Left lung (tissue), 10 donors: ENCODE data around the gene SKA3. TPM values are rescaled to one million over a fixed set of nuclear protein-coding genes. Genes with fewer than 3 reads are reported as not detected.
A peak's percentile ranks its signal among the peaks of the same experiment; 100 is the strongest.
"Not testable (repeated sequence)": the region's sequence is repeated elsewhere in the genome, so short reads cannot be mapped to it uniquely, and the experiment has no call there.

ENCODE experiments used
- ATAC-seq: fragments of 200-7000 bp; cut with Tn5 transposase; one replicate; pipeline ENCODE4 v1.9.1; 2020; ENCODE audit warnings: moderate library complexity
- DNase-seq, 4 donors: peaks; one replicate each; pipeline ENCODE4 v3.0.0-alpha.2; 2013 to 2020
- H3K27ac ChIP-seq, 2 donors: fragments of 200-600 bp; sonication (generic) in 1 of 2; one replicate each; pipeline versions ENCODE4 v1.5.0 to v1.8.0; 2020 to 2021
- H3K27me3 ChIP-seq, 2 donors: fragments of 200-600 bp; sonication (generic) in 1 of 2; one replicate each; pipeline versions ENCODE4 v1.5.0 to v1.8.0; 2020 to 2021
- H3K36me3 ChIP-seq, 2 donors: fragments of 200-600 bp; sonication (generic) in 1 of 2; one replicate each; pipeline versions ENCODE4 v1.5.0 to v1.8.0; 2020 to 2021
- H3K4me1 ChIP-seq, 2 donors: fragments of 200-600 bp; one replicate each; pipeline ENCODE4 v1.8.0; 2021
- H3K4me3 ChIP-seq, 2 donors: fragments of 200-600 bp; sonication (generic) in 1 of 2; one replicate each; pipeline versions ENCODE4 v1.5.0 to v1.8.0; 2020 to 2021; ENCODE audit warnings: mild to moderate bottlenecking in 1 of 2
- H3K9me3 ChIP-seq, 2 donors: fragments of 200-600 bp; sonication (generic) in 1 of 2; one replicate each; pipeline versions ENCODE4 v1.5.0 to v1.8.0; 2020 to 2021
- intact Hi-C, 2 donors: fragments of 100-400 bp; cut with DNase I; formaldehyde crosslinking; loops; one replicate each; pipeline versions ENCODE4 v1.11.2 to v1.14.2; 2022
- polyA plus RNA-seq, 6 donors: library from polyadenylated mRNA; unstranded; fragments of 120-200 nt; gene quantifications; one replicate each; pipeline ENCODE4 v1.2.1, GENCODE V29; 2013; ENCODE audit not compliant: insufficient read length in 6 of 6
- total RNA-seq, 2 donors: library from RNA; stranded (reverse); fragmentation: NEBNext Ultra II Directional; extraction: Animal tissue kit (Norgen Biotek cat#: 25700); gene quantifications; one replicate each; pipeline ENCODE4 v1.2.1, GENCODE V29; 2021
- TF ChIP-seq, protein P1 (sequence below), 2 donors: fragments of 200-600 bp; sonication (generic) in 1 of 2; IDR thresholded peaks; one replicate each; pipeline versions ENCODE4 v1.5.0 to v1.8.0; 2021; ENCODE audit warnings: antibody characterized with exemption in 2 of 2
- donor health status: DM: no; HTN: yes; CAD: no.
- donor health status: DM: no; HTN: no; CAD: no.

The SKA3 gene
- total and polyA plus RNA-seq, 8 donors: 2.0 to 17.6 (median 10.2) TPM

DNA sequence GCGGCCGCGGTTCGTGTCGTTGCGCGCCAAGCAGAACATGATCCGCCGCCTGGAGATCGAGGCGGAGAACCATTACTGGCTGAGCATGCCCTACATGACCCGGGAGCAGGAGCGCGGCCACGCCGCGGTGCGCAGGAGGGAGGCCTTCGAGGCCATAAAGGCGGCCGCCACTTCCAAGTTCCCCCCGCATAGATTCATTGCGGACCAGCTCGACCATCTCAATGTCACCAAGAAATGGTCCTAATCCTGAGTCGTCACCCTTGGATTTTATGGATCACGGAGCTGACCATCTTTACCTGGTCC lies 581 bp upstream of the SKA3 start:
- peaks cover 7 to 21% of the 10 kb centered on the region in 2 donors for H3K4me1 ChIP-seq
- DNase-seq (no peak), ATAC-seq (peak; percentile 62)

DNA sequence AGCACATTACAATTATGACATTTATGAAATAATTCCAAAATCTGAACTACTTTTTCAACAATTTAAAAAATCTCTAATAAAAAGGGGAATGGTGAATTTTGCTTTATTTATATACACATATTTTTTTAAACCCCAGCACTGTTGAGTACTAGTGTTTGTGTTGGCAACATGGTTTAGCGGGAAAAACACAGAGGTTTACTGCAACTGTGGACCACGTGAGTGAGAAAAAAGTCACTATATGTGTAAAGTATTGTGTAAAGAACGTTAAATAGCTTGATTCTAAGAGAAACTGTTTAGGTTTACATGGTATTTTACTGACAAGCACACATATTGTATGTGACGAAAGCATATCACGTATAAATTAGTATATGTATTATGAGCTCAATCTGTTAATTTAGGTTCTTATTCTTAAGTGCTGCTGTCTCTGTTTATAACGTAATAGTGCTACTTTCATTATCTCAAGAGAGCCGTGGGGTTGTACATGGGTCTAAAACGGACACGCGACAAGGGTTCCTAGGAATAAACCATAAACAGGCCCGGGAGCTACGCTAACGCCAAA lies 617 bp downstream of the SKA3 start:
- TF ChIP-seq, protein P1, sequence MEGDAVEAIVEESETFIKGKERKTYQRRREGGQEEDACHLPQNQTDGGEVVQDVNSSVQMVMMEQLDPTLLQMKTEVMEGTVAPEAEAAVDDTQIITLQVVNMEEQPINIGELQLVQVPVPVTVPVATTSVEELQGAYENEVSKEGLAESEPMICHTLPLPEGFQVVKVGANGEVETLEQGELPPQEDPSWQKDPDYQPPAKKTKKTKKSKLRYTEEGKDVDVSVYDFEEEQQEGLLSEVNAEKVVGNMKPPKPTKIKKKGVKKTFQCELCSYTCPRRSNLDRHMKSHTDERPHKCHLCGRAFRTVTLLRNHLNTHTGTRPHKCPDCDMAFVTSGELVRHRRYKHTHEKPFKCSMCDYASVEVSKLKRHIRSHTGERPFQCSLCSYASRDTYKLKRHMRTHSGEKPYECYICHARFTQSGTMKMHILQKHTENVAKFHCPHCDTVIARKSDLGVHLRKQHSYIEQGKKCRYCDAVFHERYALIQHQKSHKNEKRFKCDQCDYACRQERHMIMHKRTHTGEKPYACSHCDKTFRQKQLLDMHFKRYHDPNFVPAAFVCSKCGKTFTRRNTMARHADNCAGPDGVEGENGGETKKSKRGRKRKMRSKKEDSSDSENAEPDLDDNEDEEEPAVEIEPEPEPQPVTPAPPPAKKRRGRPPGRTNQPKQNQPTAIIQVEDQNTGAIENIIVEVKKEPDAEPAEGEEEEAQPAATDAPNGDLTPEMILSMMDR (IDR thresholded peaks at IDR 0.05): no peak
- no peaks in the 10 kb centered on the region for H3K27me3 ChIP-seq
- ATAC-seq: no peak
- no peaks in the 10 kb centered on the region for H3K9me3 ChIP-seq
- peak overlapping the region; percentile 94 to 97 for H3K27ac ChIP-seq
- intact Hi-C loops: no loop called here
- H3K36me3 ChIP-seq: no peaks in the 10 kb centered on the region
- peaks cover 7 to 21% of the 10 kb centered on the region in 2 donors for H3K4me1 ChIP-seq
- no peak for DNase-seq
- peak overlapping the region; percentile 86 to 93 for H3K4me3 ChIP-seq

More for the DNA sequence above, 581 bp upstream of the SKA3 start:
- peak overlapping the region; percentile 86 to 93 for H3K4me3 ChIP-seq
- H3K27ac ChIP-seq: peak overlapping the region; percentile 94 to 97
- no peaks in the 10 kb centered on the region for H3K27me3 ChIP-seq
- TF ChIP-seq, protein P1 (IDR thresholded peaks at IDR 0.05): no peak
- H3K9me3 ChIP-seq: no peaks in the 10 kb centered on the region
- intact Hi-C loops: no loop called here
- H3K36me3 ChIP-seq: no peaks in the 10 kb centered on the region

DNA sequence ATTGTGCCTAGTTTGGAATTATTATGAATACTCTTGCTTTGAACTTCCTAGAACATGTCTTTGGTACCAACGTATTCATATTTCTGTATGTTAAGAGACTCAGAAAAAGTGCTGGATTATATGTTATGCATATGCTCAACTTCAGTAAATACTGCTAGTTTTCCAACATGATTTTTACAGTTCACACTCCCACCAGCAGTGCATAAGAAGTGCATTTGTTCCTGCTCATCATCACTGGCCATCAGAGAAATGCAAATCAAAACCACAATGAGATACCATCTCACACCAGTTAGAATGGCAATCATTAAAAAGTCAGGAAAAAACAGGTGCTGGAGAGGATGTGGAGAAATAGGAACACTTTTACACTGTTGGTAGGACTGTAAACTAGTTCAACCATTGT lies 2.6 kb downstream of the SKA3 start:
- H3K9me3 ChIP-seq, H3K36me3 ChIP-seq, ATAC-seq, H3K27me3 ChIP-seq, H3K27ac ChIP-seq, H3K4me3 ChIP-seq, DNase-seq, intact Hi-C loops: not testable (repeated sequence)
- peaks cover 7 to 21% of the 10 kb centered on the region in 2 donors for H3K4me1 ChIP-seq

DNA sequence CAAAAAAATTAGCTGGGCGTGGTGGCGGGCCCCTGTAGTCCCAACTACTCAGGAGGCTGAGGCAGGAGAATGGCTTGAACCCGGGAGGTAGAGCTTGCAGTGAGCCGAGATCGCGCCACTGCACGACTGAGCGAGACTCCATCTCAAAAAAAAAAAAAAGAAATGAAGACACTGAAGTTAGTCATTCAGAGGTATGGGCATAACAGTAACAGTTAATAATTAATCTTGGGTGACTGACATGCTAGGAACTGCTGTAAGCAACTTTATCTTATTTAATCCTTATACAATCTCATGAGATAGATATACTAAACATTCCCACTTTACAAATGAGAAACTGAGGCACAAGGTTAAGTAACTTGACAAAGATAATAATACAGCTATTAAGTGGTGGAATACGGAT lies 4.9 kb downstream of the SKA3 start:
- DNase-seq (no peak), ATAC-seq (no peak)
- H3K27me3 ChIP-seq: no peaks in the 10 kb centered on the region
- no peak overlapping the region for H3K27ac ChIP-seq
- no peaks in the 10 kb centered on the region for H3K9me3 ChIP-seq
- peaks cover 0 to 7% of the 10 kb centered on the region in 2 donors for H3K4me1 ChIP-seq
- TF ChIP-seq, protein P1 (IDR thresholded peaks at IDR 0.05): no peak
- no peaks in the 10 kb centered on the region for H3K36me3 ChIP-seq
- H3K4me3 ChIP-seq: no peak overlapping the region
- intact Hi-C loops: no loop called here

DNA sequence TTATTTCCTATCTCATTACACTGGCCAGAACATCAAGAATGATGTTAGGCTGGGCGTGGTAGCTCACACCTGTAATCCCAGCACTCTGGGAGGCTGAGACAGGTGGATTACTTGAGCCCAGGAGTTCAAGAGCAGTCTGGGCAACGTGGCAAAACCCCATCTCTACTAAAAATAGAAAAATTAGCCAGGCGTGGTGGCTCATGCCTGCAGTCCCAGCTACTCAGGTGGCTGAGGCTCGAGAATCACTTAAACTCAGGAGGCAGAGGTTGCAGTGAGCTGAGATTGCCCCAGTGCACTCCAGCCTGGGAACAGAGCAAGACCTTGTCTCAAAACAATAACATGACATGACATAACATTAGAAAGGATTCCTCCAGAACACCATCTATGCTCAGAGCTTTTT lies 10.7 kb downstream of the SKA3 start:
- H3K27me3 ChIP-seq, intact Hi-C loops, H3K27ac ChIP-seq, ATAC-seq, H3K36me3 ChIP-seq, H3K4me3 ChIP-seq, H3K9me3 ChIP-seq, DNase-seq, H3K4me1 ChIP-seq: not testable (repeated sequence)

DNA sequence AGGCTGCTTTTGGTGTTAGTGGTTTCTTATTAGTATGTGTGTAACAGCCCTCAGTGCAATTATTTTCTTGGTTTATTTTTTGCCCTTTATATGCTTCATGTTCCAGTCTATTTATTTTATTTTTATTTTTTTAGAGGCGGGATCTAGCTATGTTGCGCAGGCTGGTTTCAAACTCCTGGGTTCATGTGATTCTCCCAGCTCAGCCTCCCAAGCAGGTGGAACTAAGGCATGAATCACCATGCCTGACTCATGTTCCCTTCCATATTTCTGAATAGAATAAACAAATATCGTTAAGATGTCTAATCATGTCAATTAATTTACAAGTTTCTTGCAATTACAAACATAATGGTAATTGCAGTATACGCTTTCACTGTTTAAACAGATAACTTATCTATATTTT lies 11.7 kb downstream of the SKA3 start:
- ATAC-seq (no peak), DNase-seq (no peak)
- H3K4me1 ChIP-seq: no peaks in the 10 kb centered on the region
- no peaks in the 10 kb centered on the region for H3K9me3 ChIP-seq
- intact Hi-C loops: no loop called here
- H3K36me3 ChIP-seq: no peaks in the 10 kb centered on the region
- TF ChIP-seq, protein P1 (IDR thresholded peaks at IDR 0.05): no peak
- H3K27ac ChIP-seq: no peak overlapping the region
- no peak overlapping the region for H3K4me3 ChIP-seq
- H3K27me3 ChIP-seq: no peaks in the 10 kb centered on the region
